GM20000 (cell line): ENCODE data around the gene HRC.
"Not testable (repeated sequence)": the region's sequence is repeated elsewhere in the genome, so short reads cannot be mapped to it uniquely, and the experiment has no call there.

Source experiments
- DNase-seq: peaks from one replicate; pipeline ENCODE4 v3.0.0; 2012; ENCODE audit warnings: low spot score
- CTCF ChIP-seq: IDR thresholded peaks from 2 replicates; pipeline ENCODE4 v1.5.1; 2012; ENCODE audit warnings: mild to moderate bottlenecking, control low read depth; ENCODE audit errors: extremely low read depth, missing control alignments

Gene HRC

GRCh38 chr19:49150106-49150943 is 4.9 kb downstream of the HRC start:
- TF ChIP-seq CTCF = no peak
- DNase-seq = peak; percentile 77

GRCh38 chr19:49149652-49150105 is 5.5 kb downstream of the HRC start:
- no peak for TF ChIP-seq CTCF
- no peak for DNase-seq

GRCh38 chr19:49148784-49149651 is 6.2 kb downstream of the HRC start:
- DNase-seq = peak; percentile 87
- TF ChIP-seq CTCF = no peak

- TF ChIP-seq CTCF = no peak
- DNase-seq = no peak
These were observed 7.0 kb downstream of the HRC start for GRCh38 chr19:49148044-49148682.

- DNase-seq = not testable (repeated sequence)
These were observed 8.8 kb downstream of the HRC start for GRCh38 chr19:49146408-49146770.

GRCh38 chr19:49145573-49146407 is 9.4 kb downstream of the HRC start:
- peak; percentile 72 for TF ChIP-seq CTCF
- DNase-seq = peak; percentile 88

- TF ChIP-seq CTCF = no peak
These were observed 12.3 kb downstream of the HRC start for GRCh38 chr19:49142866-49143335.

More at GRCh38 chr19:49142866-49143335, 12.3 kb downstream of the HRC start:
- DNase-seq = peak; percentile 86
